GM06990 (cell line): ENCODE results near the gene MTHFS.

Source experiments
- DNase-seq: peaks from one replicate; pipeline ENCODE4 v3.0.0-alpha.2; 2011; ENCODE audit not compliant: insufficient read length; ENCODE audit errors: extremely low read depth
- H3K27me3 ChIP-seq: replicated peaks from 2 replicates; pipeline ENCODE4 v1.6.0; 2011; ENCODE audit warnings: low read length; ENCODE audit not compliant: control insufficient read depth, insufficient read depth
- H3K36me3 ChIP-seq: 2 replicates; pipeline ENCODE4 v1.5.1; 2011; ENCODE audit warnings: low read length; ENCODE audit not compliant: control insufficient read depth, insufficient read depth
- H3K4me3 ChIP-seq: replicated peaks from 2 replicates; pipeline ENCODE4 v1.5.1; 2011; ENCODE audit warnings: low read depth, mild to moderate bottlenecking, control low read depth, low read length
- TF ChIP-seq, protein P1 (sequence below): IDR thresholded peaks from 2 replicates; pipeline ENCODE4 v1.5.1; 2011; ENCODE audit warnings: low read length, control low read depth, mild to moderate bottlenecking, inconsistent platforms; ENCODE audit not compliant: insufficient read depth, poor library complexity, severe bottlenecking

The MTHFS gene

DNA sequence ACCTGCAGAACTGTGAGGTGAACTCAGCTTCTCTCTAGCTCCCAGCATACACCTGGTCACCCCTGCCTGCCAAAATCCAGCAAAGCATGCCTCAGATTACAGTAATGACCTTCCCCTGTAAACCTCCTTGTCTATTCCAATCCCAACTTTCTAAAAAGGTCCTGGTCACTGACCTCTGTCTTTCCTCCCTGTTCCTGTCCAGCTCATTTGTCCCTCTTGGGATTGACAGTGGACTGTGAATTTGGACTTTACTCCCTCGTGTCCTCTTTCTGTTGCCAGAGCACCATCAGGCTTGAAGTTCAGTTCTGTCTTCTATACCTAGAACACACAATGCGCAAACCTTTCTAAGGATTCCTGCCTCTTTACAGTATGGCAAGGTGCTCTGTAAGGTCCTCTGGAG lies 50.3 kb downstream of the MTHFS start:
- no peak for DNase-seq
- TF ChIP-seq, protein P1, sequence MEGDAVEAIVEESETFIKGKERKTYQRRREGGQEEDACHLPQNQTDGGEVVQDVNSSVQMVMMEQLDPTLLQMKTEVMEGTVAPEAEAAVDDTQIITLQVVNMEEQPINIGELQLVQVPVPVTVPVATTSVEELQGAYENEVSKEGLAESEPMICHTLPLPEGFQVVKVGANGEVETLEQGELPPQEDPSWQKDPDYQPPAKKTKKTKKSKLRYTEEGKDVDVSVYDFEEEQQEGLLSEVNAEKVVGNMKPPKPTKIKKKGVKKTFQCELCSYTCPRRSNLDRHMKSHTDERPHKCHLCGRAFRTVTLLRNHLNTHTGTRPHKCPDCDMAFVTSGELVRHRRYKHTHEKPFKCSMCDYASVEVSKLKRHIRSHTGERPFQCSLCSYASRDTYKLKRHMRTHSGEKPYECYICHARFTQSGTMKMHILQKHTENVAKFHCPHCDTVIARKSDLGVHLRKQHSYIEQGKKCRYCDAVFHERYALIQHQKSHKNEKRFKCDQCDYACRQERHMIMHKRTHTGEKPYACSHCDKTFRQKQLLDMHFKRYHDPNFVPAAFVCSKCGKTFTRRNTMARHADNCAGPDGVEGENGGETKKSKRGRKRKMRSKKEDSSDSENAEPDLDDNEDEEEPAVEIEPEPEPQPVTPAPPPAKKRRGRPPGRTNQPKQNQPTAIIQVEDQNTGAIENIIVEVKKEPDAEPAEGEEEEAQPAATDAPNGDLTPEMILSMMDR, result no peak
- no peaks in the 10 kb centered on the region for H3K27me3 ChIP-seq
- H3K36me3 ChIP-seq, result peaks cover 4% of the 10 kb centered on the region
- H3K4me3 ChIP-seq, result no peak overlapping the region

- H3K36me3 ChIP-seq, result peaks cover 4% of the 10 kb centered on the region
- no peak for DNase-seq
- no peaks in the 10 kb centered on the region for H3K27me3 ChIP-seq
- H3K4me3 ChIP-seq, result no peak overlapping the region
- TF ChIP-seq, protein P1, result no peak
Measured at GRCh38 chr15:79844221-79844620, 52.6 kb downstream of the MTHFS start.

DNA sequence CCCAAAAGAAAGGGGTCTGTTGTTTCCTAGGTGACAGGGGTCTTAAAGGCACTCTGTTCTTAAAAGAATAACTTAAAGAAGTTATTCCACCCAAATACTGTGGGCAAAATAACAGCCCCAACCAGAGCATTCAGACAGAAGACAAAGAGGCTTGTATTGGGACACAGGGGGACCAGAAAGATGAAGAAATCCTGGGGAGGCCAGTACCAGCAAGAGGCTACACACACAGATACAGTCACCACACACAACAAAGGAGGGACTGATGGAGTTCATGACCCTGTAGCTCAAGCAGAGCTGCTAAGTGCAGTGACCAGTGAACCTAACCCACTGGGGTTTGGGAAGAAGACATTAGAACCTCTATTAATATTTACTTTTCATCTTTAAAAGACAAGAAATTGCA lies 59.0 kb downstream of the MTHFS start:
- H3K4me3 ChIP-seq, result no peak overlapping the region
- no peaks in the 10 kb centered on the region for H3K27me3 ChIP-seq
- no peak for DNase-seq
- H3K36me3 ChIP-seq, result peaks cover 3% of the 10 kb centered on the region
- TF ChIP-seq, protein P1, result no peak

DNA sequence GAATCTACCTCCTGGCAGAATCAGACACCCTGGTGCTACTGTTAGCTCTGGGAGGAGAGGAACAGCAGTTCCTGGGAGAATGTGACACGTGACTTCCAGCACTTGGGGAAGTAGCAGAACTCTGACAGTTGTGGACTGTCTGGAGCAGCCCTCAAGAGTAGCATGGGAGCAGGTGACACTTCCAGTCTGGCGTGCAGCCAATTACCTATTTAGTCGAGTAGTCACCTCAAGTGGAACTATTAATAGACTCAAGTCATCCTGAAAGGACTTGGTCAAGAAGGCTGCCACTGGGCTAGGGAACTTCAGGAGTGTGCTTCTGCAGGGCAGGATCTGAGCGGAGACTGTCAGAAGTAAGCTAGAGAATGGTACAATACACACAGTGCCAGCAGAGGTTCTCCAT lies 62.3 kb downstream of the MTHFS start:
- H3K4me3 ChIP-seq, result no peak overlapping the region
- no peak for DNase-seq

DNA sequence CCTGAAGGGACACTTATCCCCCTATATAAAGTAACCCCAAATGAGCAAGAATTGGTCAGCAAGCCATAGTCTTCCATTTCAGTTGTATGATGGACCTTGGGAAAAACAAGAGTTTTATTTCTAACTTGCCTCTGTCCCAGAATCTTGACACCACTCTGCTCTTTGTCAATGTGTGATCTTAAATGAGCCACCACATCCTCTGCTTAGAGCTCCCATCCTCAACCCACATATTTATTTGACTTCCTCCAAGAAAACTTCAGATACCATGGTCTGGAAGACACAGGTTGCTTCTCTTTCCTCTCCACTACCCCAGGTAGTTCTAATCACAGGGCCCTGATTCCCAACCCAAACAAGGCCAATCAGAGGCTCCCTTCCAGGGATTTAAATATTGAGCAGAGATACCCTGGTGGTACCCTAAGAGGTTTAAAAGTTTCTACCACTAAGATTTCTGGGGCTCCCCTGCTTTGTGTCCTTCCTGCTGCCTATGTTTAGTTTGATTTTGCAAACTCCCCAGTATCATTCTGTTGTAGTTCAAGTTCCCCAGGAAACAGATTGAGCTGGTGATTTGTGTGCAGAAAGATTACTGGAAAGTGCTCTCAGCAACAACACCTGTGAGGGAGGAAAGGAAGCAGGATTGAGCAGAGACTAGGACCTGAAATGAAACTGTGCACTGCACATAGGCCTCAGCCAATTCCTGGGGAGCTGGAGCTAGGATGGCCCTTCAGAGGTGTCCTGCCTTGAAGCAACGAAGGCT lies 64.3 kb downstream of the MTHFS start:
- DNase-seq, result no peak
- Histone ChIP-seq H3K4me3 (no peak overlapping the region), H3K27me3 (no peaks in the 10 kb centered on the region), H3K36me3 (no peaks in the 10 kb centered on the region; the same call in 1 of the 2 replicates)
- TF ChIP-seq, protein P1, result no peak

More for the DNA sequence above, 62.3 kb downstream of the MTHFS start:
- no peaks in the 10 kb centered on the region for H3K27me3 ChIP-seq
- no peaks in the 10 kb centered on the region; the same call in 1 of the 2 replicates for H3K36me3 ChIP-seq
- TF ChIP-seq, protein P1, result no peak

- no peak for DNase-seq
- H3K27me3 ChIP-seq, result no peaks in the 10 kb centered on the region
- TF ChIP-seq, protein P1, result no peak
Measured at GRCh38 chr15:79831604-79832003, 65.2 kb downstream of the MTHFS start.

More at GRCh38 chr15:79831604-79832003, 65.2 kb downstream of the MTHFS start:
- Histone ChIP-seq H3K36me3 (no peaks in the 10 kb centered on the region; the same call in 1 of the 2 replicates), H3K4me3 (no peak overlapping the region)
